ENCODE measurements around the gene RPL10.

Gene RPL10

GRCh38 chrX:154356596-154356995 lies 41.6 kb upstream of the RPL10 start:
- Histone ChIP-seq H3K9me3 (ENCODE audit: control insufficient read depth, insufficient read depth, low read length) (no peaks in the 10 kb centered on the region), H3K4me1 (ENCODE audit: insufficient read depth, low read length) (no peaks in the 10 kb centered on the region), H3K36me3 (ENCODE audit: insufficient read depth, low read length) (peaks cover 77% of the 10 kb centered on the region), H3K9ac (ENCODE audit: low read depth, low read length) (no peak overlapping the region)

GRCh38 chrX:154357205-154357604 lies 41.0 kb upstream of the RPL10 start:
- Histone ChIP-seq H3K36me3 (ENCODE audit: insufficient read depth, low read length) (peaks cover 77% of the 10 kb centered on the region), H3K4me1 (ENCODE audit: insufficient read depth, low read length) (no peaks in the 10 kb centered on the region), H3K9me3 (ENCODE audit: control insufficient read depth, insufficient read depth, low read length) (no peaks in the 10 kb centered on the region), H3K9ac (ENCODE audit: low read depth, low read length) (no peak overlapping the region)

GRCh38 chrX:154358011-154358410 lies 40.2 kb upstream of the RPL10 start:
- H3K36me3 ChIP-seq (ENCODE audit: insufficient read depth, low read length): peaks cover 77% of the 10 kb centered on the region
- H3K4me1 ChIP-seq (ENCODE audit: insufficient read depth, low read length): no peaks in the 10 kb centered on the region
- no peak overlapping the region for H3K9ac ChIP-seq (ENCODE audit: low read depth, low read length)
- H3K9me3 ChIP-seq (ENCODE audit: control insufficient read depth, insufficient read depth, low read length): no peaks in the 10 kb centered on the region

- H3K4me1 ChIP-seq (ENCODE audit: insufficient read depth, low read length): no peaks in the 10 kb centered on the region
- H3K9me3 ChIP-seq (ENCODE audit: control insufficient read depth, insufficient read depth, low read length): no peaks in the 10 kb centered on the region
- peaks cover 72% of the 10 kb centered on the region for H3K36me3 ChIP-seq (ENCODE audit: insufficient read depth, low read length)
- H3K9ac ChIP-seq (ENCODE audit: low read depth, low read length): no peak overlapping the region
Observed at GRCh38 chrX:154358829-154359228, 39.3 kb upstream of the RPL10 start.

GRCh38 chrX:154359362-154360154 lies 38.6 kb upstream of the RPL10 start:
- no peak overlapping the region for H3K9ac ChIP-seq (ENCODE audit: low read depth, low read length)
- H3K4me1 ChIP-seq (ENCODE audit: insufficient read depth, low read length): no peaks in the 10 kb centered on the region
- H3K36me3 ChIP-seq (ENCODE audit: insufficient read depth, low read length): peaks cover 68% of the 10 kb centered on the region
- H3K9me3 ChIP-seq (ENCODE audit: control insufficient read depth, insufficient read depth, low read length): no peaks in the 10 kb centered on the region

GRCh38 chrX:154360155-154360713 lies 37.9 kb upstream of the RPL10 start:
- Histone ChIP-seq H3K9me3 (ENCODE audit: control insufficient read depth, insufficient read depth, low read length) (no peaks in the 10 kb centered on the region), H3K36me3 (ENCODE audit: insufficient read depth, low read length) (peaks cover 68% of the 10 kb centered on the region), H3K4me1 (ENCODE audit: insufficient read depth, low read length) (no peaks in the 10 kb centered on the region), H3K9ac (ENCODE audit: low read depth, low read length) (no peak overlapping the region)

- Histone ChIP-seq H3K9me3 (ENCODE audit: control insufficient read depth, insufficient read depth, low read length) (no peaks in the 10 kb centered on the region), H3K4me1 (ENCODE audit: insufficient read depth, low read length) (no peaks in the 10 kb centered on the region), H3K9ac (ENCODE audit: low read depth, low read length) (no peak overlapping the region), H3K36me3 (ENCODE audit: insufficient read depth, low read length) (peaks cover 68% of the 10 kb centered on the region)
Observed at GRCh38 chrX:154362085-154362742, 36.0 kb upstream of the RPL10 start.

GRCh38 chrX:154363706-154364439 lies 34.3 kb upstream of the RPL10 start:
- Histone ChIP-seq H3K9me3 (ENCODE audit: control insufficient read depth, insufficient read depth, low read length) (no peaks in the 10 kb centered on the region), H3K9ac (ENCODE audit: low read depth, low read length) (no peak overlapping the region), H3K4me1 (ENCODE audit: insufficient read depth, low read length) (peaks cover 4% of the 10 kb centered on the region; the same call in 1 of the 2 replicates), H3K36me3 (ENCODE audit: insufficient read depth, low read length) (peaks cover 67% of the 10 kb centered on the region)

- peaks cover 55% of the 10 kb centered on the region for H3K36me3 ChIP-seq (ENCODE audit: insufficient read depth, low read length)
- H3K4me1 ChIP-seq (ENCODE audit: insufficient read depth, low read length): peaks cover 4% of the 10 kb centered on the region; the same call in 1 of the 2 replicates
- no peak overlapping the region for H3K9ac ChIP-seq (ENCODE audit: low read depth, low read length)
- H3K9me3 ChIP-seq (ENCODE audit: control insufficient read depth, insufficient read depth, low read length): no peaks in the 10 kb centered on the region
Observed at GRCh38 chrX:154365052-154365600, 33.1 kb upstream of the RPL10 start.

- H3K9me3 ChIP-seq (ENCODE audit: control insufficient read depth, insufficient read depth, low read length): no peaks in the 10 kb centered on the region
- peaks cover 48% of the 10 kb centered on the region for H3K36me3 ChIP-seq (ENCODE audit: insufficient read depth, low read length)
- no peak overlapping the region for H3K9ac ChIP-seq (ENCODE audit: low read depth, low read length)
- H3K4me1 ChIP-seq (ENCODE audit: insufficient read depth, low read length): peaks cover 4% of the 10 kb centered on the region; the same call in 1 of the 2 replicates
Observed at GRCh38 chrX:154365997-154366665, 32.0 kb upstream of the RPL10 start.

GRCh38 chrX:154366666-154367055 lies 31.5 kb upstream of the RPL10 start:
- Histone ChIP-seq H3K4me1 (ENCODE audit: insufficient read depth, low read length) (peaks cover 4% of the 10 kb centered on the region; the same call in 1 of the 2 replicates), H3K36me3 (ENCODE audit: insufficient read depth, low read length) (peaks cover 43% of the 10 kb centered on the region), H3K9me3 (ENCODE audit: control insufficient read depth, insufficient read depth, low read length) (no peaks in the 10 kb centered on the region), H3K9ac (ENCODE audit: low read depth, low read length) (no peak overlapping the region)

GRCh38 chrX:154367474-154368308 lies 30.5 kb upstream of the RPL10 start:
- peaks cover 34% of the 10 kb centered on the region for H3K36me3 ChIP-seq (ENCODE audit: insufficient read depth, low read length)
- H3K4me1 ChIP-seq (ENCODE audit: insufficient read depth, low read length): peaks cover 8% of the 10 kb centered on the region; the same call in 1 of the 2 replicates
- no peaks in the 10 kb centered on the region for H3K9me3 ChIP-seq (ENCODE audit: control insufficient read depth, insufficient read depth, low read length)
- no peak overlapping the region for H3K9ac ChIP-seq (ENCODE audit: low read depth, low read length)
